ENCODE measurements around the gene DNAJC25.

DNAJC25 gene

GRCh38 chr9:111628411-111628810 is 2.7 kb upstream of the DNAJC25 start:
- no peak for DNase-seq

GRCh38 chr9:111630182-111630963 is 761 bp upstream of the DNAJC25 start:
- DNase-seq: no peak

GRCh38 chr9:111630964-111631213 is 245 bp upstream of the DNAJC25 start:
- no peak for DNase-seq

- peak; percentile 16 for DNase-seq
These were observed 926 bp downstream of the DNAJC25 start for GRCh38 chr9:111632060-111632459.

- DNase-seq: peak; percentile 93
These were observed 1.7 kb downstream of the DNAJC25 start for GRCh38 chr9:111632695-111633388.

GRCh38 chr9:111633389-111633736 is 2.2 kb downstream of the DNAJC25 start:
- peak; percentile 69 for DNase-seq

- no peak for DNase-seq
These were observed 3.7 kb downstream of the DNAJC25 start for GRCh38 chr9:111634860-111635259.

GRCh38 chr9:111637421-111637950 is 6.4 kb downstream of the DNAJC25 start:
- DNase-seq: no peak

- no peak for DNase-seq
These were observed 13.2 kb downstream of the DNAJC25 start for GRCh38 chr9:111644195-111644772.

- DNase-seq: no peak
These were observed 14.7 kb downstream of the DNAJC25 start for GRCh38 chr9:111645806-111646205.

GRCh38 chr9:111646417-111646816 is 15.3 kb downstream of the DNAJC25 start:
- no peak for DNase-seq

GRCh38 chr9:111648066-111648465 is 16.9 kb downstream of the DNAJC25 start:
- no peak for DNase-seq

- no peak for DNase-seq
These were observed 17.9 kb downstream of the DNAJC25 start for GRCh38 chr9:111649016-111649415.

- DNase-seq: peak; percentile 45
These were observed 25.9 kb downstream of the DNAJC25 start for GRCh38 chr9:111657051-111657450.

GRCh38 chr9:111658943-111659342 is 27.8 kb downstream of the DNAJC25 start:
- no peak for DNase-seq

- DNase-seq: no peak
These were observed 28.6 kb downstream of the DNAJC25 start for GRCh38 chr9:111659691-111660090.

GRCh38 chr9:111661150-111661801 is 30.1 kb downstream of the DNAJC25 start, which contains the start of gene GNG10:
TSS of gene GNG10 (plus strand) at chr9:111661605. CDS start at chr9:111661635, 30 bp downstream.
- DNase-seq: peak; percentile 65

GRCh38 chr9:111661802-111662521 is 30.8 kb downstream of the DNAJC25 start:
- DNase-seq: peak; percentile 45

GRCh38 chr9:111662576-111663300 is 31.6 kb downstream of the DNAJC25 start:
- no peak for DNase-seq

GRCh38 chr9:111663301-111663823 is 32.2 kb downstream of the DNAJC25 start:
- no peak for DNase-seq

- DNase-seq: no peak
These were observed 37.0 kb downstream of the DNAJC25 start for GRCh38 chr9:111668026-111668573.
